HepG2 (cell line): ENCODE results near the gene ACTR1A. TPM values are rescaled to one million over a fixed set of nuclear protein-coding genes. Genes with fewer than 3 reads are reported as not detected.

Experiments used
- ATAC-seq: fragments of 200-7000 bp; cut with Tn5 transposase; 3 replicates; pipeline ENCODE4 v1.9.1; 2020; ENCODE audit warnings: mild to moderate bottlenecking, moderate library complexity
- BruUV-seq: library from RNA; stranded (reverse); fragments of 400-500 nt; replicated peaks from 2 replicates; lab custom pipeline; 2021; lab: Mats Ljungman, UMichigan
- CTCF ChIA-PET: fragments of 300-600 bp; formaldehyde crosslinking; extraction: SDS; loops from one replicate; lab custom pipeline; 2021; ENCODE audit warnings: low total read pairs, inconsistent platforms, low intra/inter-chr PET ratio; lab: Yijun Ruan, JAX
- POLR2A ChIA-PET: fragments of 350-600 bp; sonication (Branson Sonifier 250); formaldehyde crosslinking; loops from one replicate; lab custom pipeline; 2020; ENCODE audit warnings: antibody characterized with exemption, inconsistent platforms; lab: Yijun Ruan, JAX
- DNase-seq: peaks from one replicate; pipeline ENCODE4 v3.0.0-alpha.2; 2015; ENCODE audit warnings: low spot score
- FAIRE-seq: peaks from 3 replicates; lab custom pipeline; 2011; peaks lifted over from hg19 to GRCh38; lab: Jason Lieb, UNC
- H2AFZ ChIP-seq: one replicate; pipeline ENCODE4 v1.6.1; 2011; ENCODE audit warnings: low read length, inconsistent platforms
- H3K27ac ChIP-seq: fragments of 300-600 bp; 3 replicates; pipeline ENCODE4 v1.8.0; 2011; ENCODE audit warnings: mixed run types, mild to moderate bottlenecking, mixed read lengths, low read length, inconsistent platforms; ENCODE audit not compliant: insufficient read depth; ENCODE audit errors: extremely low read length
- H3K27me3 ChIP-seq, 2 experiments: fragments of 200-600 bp in 1 of 2; 2 replicates in 1 of 2; 3 replicates in 1 of 2; pipeline versions ENCODE4 v1.6.0 to v1.8.0; 2011; ENCODE audit warnings: low read length in 2 of 2, mild to moderate bottlenecking in 2 of 2, moderate library complexity in 2 of 2, inconsistent platforms in 1 of 2; ENCODE audit not compliant: insufficient read depth in 2 of 2, control insufficient read depth in 1 of 2
- H3K36me3 ChIP-seq, 2 experiments: fragments of 200-600 bp in 1 of 2; replicated peaks in 1 of 2; 2 replicates in 1 of 2; 3 replicates in 1 of 2; pipeline versions ENCODE4 v1.5.1 to v1.8.0; 2011; ENCODE audit warnings: low read length in 2 of 2, inconsistent platforms in 1 of 2; ENCODE audit not compliant: insufficient read depth in 2 of 2, control insufficient read depth in 1 of 2
- H3K4me1 ChIP-seq: 2 replicates; pipeline ENCODE4 v1.5.1; 2012; ENCODE audit warnings: low read length, inconsistent platforms; ENCODE audit not compliant: insufficient read depth
- H3K4me2 ChIP-seq: 2 replicates; pipeline ENCODE4 v1.6.0; 2011; ENCODE audit warnings: low read depth, low read length, inconsistent platforms
- H3K4me3 ChIP-seq, 3 experiments: fragments of 200-600 bp in 1 of 3; sonication (generic), shearing (Covaris generic) in 1 of 3; replicated peaks in 1 of 3; 2 replicates each; pipeline ENCODE4 v1.5.1; 2011 to 2016; ENCODE audit warnings: low read length in 3 of 3, inconsistent platforms in 2 of 3, low read depth in 2 of 3, mild to moderate bottlenecking in 2 of 3, control low read depth in 1 of 3, mixed read lengths in 1 of 3; ENCODE audit not compliant: insufficient read depth in 1 of 3
- H3K79me2 ChIP-seq: one replicate; pipeline ENCODE4 v1.6.1; 2011; ENCODE audit warnings: low read length, inconsistent platforms; ENCODE audit not compliant: insufficient read depth
- H3K9ac ChIP-seq: 2 replicates; pipeline ENCODE4 v1.6.0; 2011; ENCODE audit warnings: mild to moderate bottlenecking, low read depth, low read length, inconsistent platforms; ENCODE audit not compliant: insufficient read depth
- H3K9me3 ChIP-seq: 2 replicates; pipeline ENCODE4 v1.5.1; 2012; ENCODE audit warnings: mild to moderate bottlenecking, low read length
- H4K20me1 ChIP-seq: 2 replicates; pipeline ENCODE4 v1.6.0; 2011; ENCODE audit warnings: inconsistent platforms, mild to moderate bottlenecking, low read length, moderate library complexity; ENCODE audit not compliant: insufficient read depth
- CREB1 ChIP-seq, 2 experiments: fragments of 450-650 bp in 1 of 2; IDR thresholded peaks; 2 replicates each; pipeline ENCODE4 v1.6.1; 2016 to 2017; ENCODE audit warnings: control low read depth in 1 of 2, mild to moderate bottlenecking in 1 of 2, missing compliant biosample characterization in 1 of 2, missing genetic modification characterization in 1 of 2
- DNMT3B ChIP-seq: conservative IDR thresholded peaks from 2 replicates; pipeline ENCODE4 v1.6.1; 2016; ENCODE audit warnings: missing biosample characterization, control low read depth
- FOXM1 ChIP-seq: sonication (generic); formaldehyde crosslinking; IDR thresholded peaks from 2 replicates; pipeline ENCODE4 v1.5.0; 2020; ENCODE audit warnings: missing genetic modification reagents
- GABPA ChIP-seq, 2 experiments: IDR thresholded peaks; 2 replicates each; pipeline ENCODE4 v1.6.1; 2011 to 2016; ENCODE audit warnings: low read depth in 2 of 2, low read length in 1 of 2, missing biosample characterization in 1 of 2, missing genetic modification characterization in 1 of 2
- IKZF1 ChIP-seq: fragments of 450-650 bp; IDR thresholded peaks from 2 replicates; pipeline ENCODE4 v1.7.1; 2016
- KAT8 ChIP-seq: IDR thresholded peaks from 2 replicates; pipeline ENCODE4 v1.6.1; 2016; ENCODE audit warnings: missing genetic modification reagents, missing compliant biosample characterization
- KDM1A ChIP-seq: IDR thresholded peaks from 2 replicates; pipeline ENCODE4 v1.6.1; 2016; ENCODE audit warnings: missing compliant biosample characterization
- RAD21 ChIP-seq: fragments of 450-650 bp; formaldehyde crosslinking; IDR thresholded peaks from 2 replicates; pipeline ENCODE4 v1.5.0; 2020; ENCODE audit warnings: mild to moderate bottlenecking
- RFXANK ChIP-seq: IDR thresholded peaks from 2 replicates; pipeline ENCODE4 v1.6.1; 2016
- SP1 ChIP-seq, 2 experiments: fragments of 450-650 bp in 1 of 2; sonication (generic) in 1 of 2; formaldehyde crosslinking in 1 of 2; IDR thresholded peaks; 2 replicates each; pipeline versions ENCODE4 v1.4.0 to v1.6.1; 2016 to 2020; ENCODE audit warnings: missing genetic modification reagents in 1 of 2
- ZFP37 ChIP-seq: sonication (generic); formaldehyde crosslinking; IDR thresholded peaks from 2 replicates; pipeline ENCODE4 v1.4.0; 2020; ENCODE audit warnings: missing genetic modification reagents, borderline replicate concordance
- ZNF317 ChIP-seq: sonication (generic); formaldehyde crosslinking; IDR thresholded peaks from 2 replicates; pipeline ENCODE4 v1.5.0; 2020; ENCODE audit warnings: mild to moderate bottlenecking, missing genetic modification reagents
- WGBS: methylation state at CpG from one replicate; pipeline ENCODE4 v1.1.6; 2017; ENCODE audit warnings: low lambda C conversion rate; 5-methylcytosine and 5-hydroxymethylcytosine counted together
- in situ Hi-C: cut with HindIII; loops from 2 replicates; pipeline ENCODE4 v1.10.0; 2017; ENCODE audit warnings: low pct_unique_long_range_greater_than_20kb; ENCODE audit not compliant: extremely low pct_ligation_motif_present
- intact Hi-C: fragments of 100-400 bp; cut with micrococcal nuclease; formaldehyde crosslinking; loops from one replicate; pipeline ENCODE4 v1.10.0; 2022; ENCODE audit not compliant: unreplicated experiment
- polyA plus RNA-seq, 8 experiments: library from polyadenylated mRNA; depleted of rRNA in 3 of 8; stranded (reverse) in 7 of 8; unstranded in 1 of 8; fragments of >200 nt; fragmentation: Illumina TruSeq in 4 of 8; extraction: Trizol in 4 of 8; gene quantifications; 2 replicates each; pipeline versions ENCODE4 v1.2.1 to v1.2.3, GENCODE V29; 2011 to 2016; ENCODE audit warnings: low read depth in 4 of 8, missing spikeins in 1 of 8, mixed read lengths in 1 of 8; ENCODE audit not compliant: insufficient read depth in 1 of 8
- total RNA-seq, 5 experiments: library from RNA; depleted of rRNA; stranded (reverse); fragments of >200 nt; fragmentation: Illumina TruSeq; extraction: Trizol; gene quantifications; 2 replicates each; pipeline ENCODE4 v1.2.3, GENCODE V29; 2016; ENCODE audit warnings: low read depth in 1 of 5
- TF ChIP-seq, protein P1 (sequence below): sonication (generic); formaldehyde crosslinking; conservative IDR thresholded peaks from 2 replicates; pipeline ENCODE4 v1.4.0; 2020; ENCODE audit warnings: missing genetic modification reagents
- TF ChIP-seq, protein P2 (sequence below), 2 experiments: sonication (generic) in 1 of 2; formaldehyde crosslinking in 1 of 2; IDR thresholded peaks; 2 replicates each; pipeline versions ENCODE4 v1.4.0 to v1.6.1; 2016 to 2020; ENCODE audit warnings: borderline replicate concordance in 1 of 2, low read depth in 1 of 2, mild to moderate bottlenecking in 1 of 2, missing genetic modification reagents in 1 of 2
- TF ChIP-seq, protein P3 (sequence below): sonication (generic); formaldehyde crosslinking; IDR thresholded peaks from 2 replicates; pipeline ENCODE4 v1.5.0; 2020; ENCODE audit warnings: missing genetic modification reagents, mild to moderate bottlenecking, borderline replicate concordance
- TF ChIP-seq, protein P4 (sequence below): sonication (generic); formaldehyde crosslinking; IDR thresholded peaks from 2 replicates; pipeline ENCODE4 v1.4.0; 2020; ENCODE audit warnings: missing genetic modification reagents

Gene ACTR1A
- total and polyA plus RNA-seq, 2 of the 13 experiments (the other 11 are each of a cell fraction or from before 2014, with no cell fraction given), result 59.6 to 62.8 TPM

DNA sequence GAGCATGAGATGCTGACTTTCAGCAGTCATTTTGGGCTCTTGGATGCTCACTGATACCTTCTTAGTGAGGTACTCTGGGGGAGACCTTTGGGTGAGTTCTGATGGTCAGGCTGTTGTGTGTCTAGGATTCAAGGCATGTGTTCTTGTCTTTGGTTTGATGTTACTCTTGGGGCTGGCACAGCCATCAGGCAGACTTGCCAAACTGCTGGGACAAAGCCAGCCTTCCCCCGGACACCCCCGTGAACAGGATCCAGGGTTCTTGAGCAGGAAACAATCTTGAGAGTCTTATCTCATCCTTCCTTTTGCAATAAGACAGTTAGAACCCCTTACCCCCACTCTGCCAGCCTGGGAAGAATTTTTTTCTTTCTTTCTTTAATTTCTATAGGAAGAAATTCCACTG lies 43.5 kb upstream of the ACTR1A start (continued):
- TF ChIP-seq, protein P1, sequence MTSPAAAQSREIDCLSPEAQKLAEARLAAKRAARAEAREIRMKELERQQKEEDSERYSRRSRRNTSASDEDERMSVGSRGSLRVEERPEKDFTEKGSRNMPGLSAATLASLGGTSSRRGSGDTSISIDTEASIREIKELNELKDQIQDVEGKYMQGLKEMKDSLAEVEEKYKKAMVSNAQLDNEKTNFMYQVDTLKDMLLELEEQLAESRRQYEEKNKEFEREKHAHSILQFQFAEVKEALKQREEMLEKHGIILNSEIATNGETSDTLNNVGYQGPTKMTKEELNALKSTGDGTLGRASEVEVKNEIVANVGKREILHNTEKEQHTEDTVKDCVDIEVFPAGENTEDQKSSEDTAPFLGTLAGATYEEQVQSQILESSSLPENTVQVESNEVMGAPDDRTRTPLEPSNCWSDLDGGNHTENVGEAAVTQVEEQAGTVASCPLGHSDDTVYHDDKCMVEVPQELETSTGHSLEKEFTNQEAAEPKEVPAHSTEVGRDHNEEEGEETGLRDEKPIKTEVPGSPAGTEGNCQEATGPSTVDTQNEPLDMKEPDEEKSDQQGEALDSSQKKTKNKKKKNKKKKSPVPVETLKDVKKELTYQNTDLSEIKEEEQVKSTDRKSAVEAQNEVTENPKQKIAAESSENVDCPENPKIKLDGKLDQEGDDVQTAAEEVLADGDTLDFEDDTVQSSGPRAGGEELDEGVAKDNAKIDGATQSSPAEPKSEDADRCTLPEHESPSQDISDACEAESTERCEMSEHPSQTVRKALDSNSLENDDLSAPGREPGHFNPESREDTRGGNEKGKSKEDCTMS (CRISPR knock-in tag), result no peak
- no peak for TF ChIP-seq ZFP37
- TF ChIP-seq SP1 (IDR thresholded peaks at IDR 0.05), result no peak
- no peak for TF ChIP-seq SP1 (CRISPR knock-in tag; IDR thresholded peaks at IDR 0.05)
- TF ChIP-seq KAT8 (CRISPR knock-in tag), result no peak
- no peak for TF ChIP-seq CREB1 (IDR thresholded peaks at IDR 0.05)
- TF ChIP-seq CREB1 (CRISPR knock-in tag; IDR thresholded peaks at IDR 0.05), result no peak
- no peak for TF ChIP-seq IKZF1
- no peak for TF ChIP-seq FOXM1 (CRISPR knock-in tag)
- TF ChIP-seq RAD21, result no peak

DNA sequence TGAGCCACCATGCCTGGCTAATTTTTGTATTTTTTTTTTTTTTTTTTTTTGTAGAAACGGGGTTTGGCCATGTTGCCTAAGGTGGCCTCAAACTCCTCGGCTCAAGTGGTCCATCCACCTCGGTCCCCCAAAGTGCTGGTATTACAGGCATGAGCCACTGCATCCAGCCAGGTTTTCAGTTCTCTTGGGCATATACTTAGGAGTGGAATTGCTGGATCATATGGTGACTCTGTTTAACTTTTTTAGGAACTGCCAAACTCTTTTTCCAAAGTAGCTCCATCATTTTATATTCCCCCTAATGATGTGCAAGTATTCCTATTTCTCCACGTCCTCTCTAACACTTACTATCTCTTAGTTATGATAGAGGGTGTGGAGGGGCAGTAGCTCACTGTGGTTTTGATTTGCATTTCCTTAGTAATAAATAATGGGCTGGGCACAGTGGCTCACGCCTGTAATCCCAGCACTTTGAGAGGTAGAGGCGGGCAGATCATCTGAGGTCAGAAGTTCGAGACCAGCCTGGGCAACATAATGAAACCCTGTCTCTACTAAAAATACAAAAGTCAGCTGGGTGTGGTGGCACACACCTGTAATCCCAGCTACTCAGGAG lies 42.9 kb upstream of the ACTR1A start:
- 89% methylated on average over 7 of the region's 7 CpGs for WGBS
- Histone ChIP-seq H3K27ac (no peak overlapping the region), H4K20me1 (no peaks in the 10 kb centered on the region), H3K4me2 (no peak overlapping the region), H3K4me1 (no peaks in the 10 kb centered on the region), H3K27me3 (no peaks in the 10 kb centered on the region), H3K9me3 (no peaks in the 10 kb centered on the region), H3K9ac (no peak overlapping the region), H3K79me2 (no peaks in the 10 kb centered on the region), H3K36me3 (peaks cover 2 to 6% of the 10 kb centered on the region in 2 experiments; a peak in 2 of 5 replicates), H3K4me3 (no peak overlapping the region), H2AFZ (no peak overlapping the region)
- POLR2A ChIA-PET, result no interaction called here
- intact Hi-C loops, result no loop called here
- in situ Hi-C loops, result no loop called here
- BruUV-seq, result no TSS peak
- FAIRE-seq, result no peak
- ATAC-seq, result no peak
- no peak for DNase-seq
- CTCF ChIA-PET, result no interaction called here
- TF ChIP-seq, protein P2, sequence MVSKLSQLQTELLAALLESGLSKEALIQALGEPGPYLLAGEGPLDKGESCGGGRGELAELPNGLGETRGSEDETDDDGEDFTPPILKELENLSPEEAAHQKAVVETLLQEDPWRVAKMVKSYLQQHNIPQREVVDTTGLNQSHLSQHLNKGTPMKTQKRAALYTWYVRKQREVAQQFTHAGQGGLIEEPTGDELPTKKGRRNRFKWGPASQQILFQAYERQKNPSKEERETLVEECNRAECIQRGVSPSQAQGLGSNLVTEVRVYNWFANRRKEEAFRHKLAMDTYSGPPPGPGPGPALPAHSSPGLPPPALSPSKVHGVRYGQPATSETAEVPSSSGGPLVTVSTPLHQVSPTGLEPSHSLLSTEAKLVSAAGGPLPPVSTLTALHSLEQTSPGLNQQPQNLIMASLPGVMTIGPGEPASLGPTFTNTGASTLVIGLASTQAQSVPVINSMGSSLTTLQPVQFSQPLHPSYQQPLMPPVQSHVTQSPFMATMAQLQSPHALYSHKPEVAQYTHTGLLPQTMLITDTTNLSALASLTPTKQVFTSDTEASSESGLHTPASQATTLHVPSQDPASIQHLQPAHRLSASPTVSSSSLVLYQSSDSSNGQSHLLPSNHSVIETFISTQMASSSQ (IDR thresholded peaks at IDR 0.05; ENCODE audit: low read depth), result no peak
- TF ChIP-seq, protein P2 (CRISPR knock-in tag; IDR thresholded peaks at IDR 0.05; ENCODE audit: borderline replicate concordance), result no peak
- TF ChIP-seq RFXANK (no peak), GABPA (IDR thresholded peaks at IDR 0.05; ENCODE audit: low read depth, low read length) (no peak), GABPA (CRISPR knock-in tag; IDR thresholded peaks at IDR 0.05; ENCODE audit: low read depth) (no peak), KDM1A (CRISPR knock-in tag) (no peak), ZNF317 (CRISPR knock-in tag) (no peak), DNMT3B (CRISPR knock-in tag) (no peak)
- TF ChIP-seq, protein P3, sequence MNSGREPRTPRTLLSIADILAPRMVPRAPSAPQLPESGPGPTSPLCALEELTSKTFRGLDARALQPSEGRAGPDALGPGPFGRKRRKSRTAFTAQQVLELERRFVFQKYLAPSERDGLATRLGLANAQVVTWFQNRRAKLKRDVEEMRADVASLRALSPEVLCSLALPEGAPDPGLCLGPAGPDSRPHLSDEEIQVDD (CRISPR knock-in tag), result no peak
- TF ChIP-seq, protein P4, sequence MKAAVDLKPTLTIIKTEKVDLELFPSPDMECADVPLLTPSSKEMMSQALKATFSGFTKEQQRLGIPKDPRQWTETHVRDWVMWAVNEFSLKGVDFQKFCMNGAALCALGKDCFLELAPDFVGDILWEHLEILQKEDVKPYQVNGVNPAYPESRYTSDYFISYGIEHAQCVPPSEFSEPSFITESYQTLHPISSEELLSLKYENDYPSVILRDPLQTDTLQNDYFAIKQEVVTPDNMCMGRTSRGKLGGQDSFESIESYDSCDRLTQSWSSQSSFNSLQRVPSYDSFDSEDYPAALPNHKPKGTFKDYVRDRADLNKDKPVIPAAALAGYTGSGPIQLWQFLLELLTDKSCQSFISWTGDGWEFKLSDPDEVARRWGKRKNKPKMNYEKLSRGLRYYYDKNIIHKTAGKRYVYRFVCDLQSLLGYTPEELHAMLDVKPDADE (CRISPR knock-in tag), result no peak
